ENCODE measurements around the gene NBPF3. TPM values are rescaled to one million over a fixed set of nuclear protein-coding genes. Genes with fewer than 3 reads are reported as not detected.

Gene NBPF3
- total RNA-seq (2021) (17.2 to 21.4 TPM (median 17.4 TPM) in 3 replicates), Bru-seq, nascent RNA (percentile 78 among the genes with signal in this experiment)
- long read RNA-seq, experiment 1, full-length matches to known transcripts, result 36 of 117 reads
- long read RNA-seq, experiment 1, partial matches to known transcripts, result 10 of 117 reads
- long read RNA-seq, experiment 1, other reads (novel, unspliced or antisense), result 71 of 117 reads
- long read RNA-seq, experiment 2, partial matches to known transcripts, result 5 of 25 reads
- long read RNA-seq, experiment 2, other reads (novel, unspliced or antisense), result 19 of 25 reads
- long read RNA-seq, experiment 3, partial matches to known transcripts, result 0 of 2 reads
- long read RNA-seq, experiment 3, other reads (novel, unspliced or antisense), result 2 of 2 reads

- TF ChIP-seq NFYB (CRISPR knock-in tag; conservative IDR thresholded peaks at IDR 0.05; ENCODE audit: low read depth) (peak; percentile 22; the same call in 1 of the 2 replicates), HMGXB4 (CRISPR knock-in tag; IDR thresholded peaks at IDR 0.05) (peak; percentile 28; the same call in 1 of the 2 replicates), TP53 (CRISPR knock-in tag; IDR thresholded peaks at IDR 0.05) (peak; percentile 45; the same call in 1 of the 2 replicates), TCF7 (CRISPR knock-in tag; IDR thresholded peaks at IDR 0.05; ENCODE audit: low read depth) (0 out of 2 replicates have a peak, but pooled peaks have one; percentile 7), ZBTB21 (CRISPR knock-in tag; IDR thresholded peaks at IDR 0.05; ENCODE audit: borderline replicate concordance) (peak; percentile 25; the same call in 1 of the 2 replicates), FOXK1 (CRISPR knock-in tag; IDR thresholded peaks at IDR 0.05) (peak; percentile 68), FOXP4 (CRISPR knock-in tag; IDR thresholded peaks at IDR 0.05) (0 out of 2 replicates have a peak, but pooled peaks have one; percentile 30), ARID4B (CRISPR knock-in tag; IDR thresholded peaks at IDR 0.05; ENCODE audit: borderline replicate concordance) (peak; percentile 40; the same call in 1 of the 2 replicates), FOXP1 (CRISPR knock-in tag; IDR thresholded peaks at IDR 0.05; ENCODE audit: borderline replicate concordance) (peak; percentile 80), RORB (CRISPR knock-in tag; IDR thresholded peaks at IDR 0.05) (no peak), SP1 (CRISPR knock-in tag; conservative IDR thresholded peaks at IDR 0.05) (0 out of 2 replicates have a peak, but pooled peaks have one; percentile 42), CTCF (IDR thresholded peaks at IDR 0.05) (no peak), ZSCAN18 (CRISPR knock-in tag; IDR thresholded peaks at IDR 0.05) (no peak), SOX15 (CRISPR knock-in tag; IDR thresholded peaks at IDR 0.05) (no peak)
- Mint-ChIP-seq H3K27ac (peak within 1 kb of the TSS; percentile 95), H3K27me3 (ENCODE audit: low read depth) (peaks cover 32% of the 10 kb centered on the region), H3K4me3 (peak within 1 kb of the TSS; percentile 88), H3K36me3 (peaks cover 2% of the 10 kb centered on the region), H3K9me3 (no peaks in the 10 kb centered on the region), H3K4me1 (peaks cover 15% of the 10 kb centered on the region)
- DNase-seq (ENCODE audit: low spot score) (peak; percentile 96), ATAC-seq (peak; percentile 89)
- CTCF ChIA-PET, result interaction anchor here (0.7 to 2.0 kb wide), 6 partner anchors 8 to 818 kb away, joined by 3 to 8 read pairs (median 6); no protein-coding TSS in a partner anchor
- POLR2A ChIA-PET, result no interaction called here
Measured at GRCh38 chr1:21439721-21440629, at the start of gene NBPF3. Gene NBPF3, plus strand, starts transcription at chr1:21440137. Its CDS starts 4,950 bp downstream, at chr1:21445087.

Measured in WTC11 (cell line).